Fibroblast of upper back skin (primary cell): ENCODE measurements around the gene IL4R.
"Not testable (repeated sequence)": the region's sequence is repeated elsewhere in the genome, so short reads cannot be mapped to it uniquely, and the experiment has no call there.

Experiments
- DNase-seq: peaks from one replicate; pipeline ENCODE4 v3.0.0-alpha.2; 2013

The IL4R gene

GRCh38 chr16:27385398-27385797, 71.6 kb downstream of the IL4R start:
- no peak for DNase-seq

GRCh38 chr16:27386674-27387073, 72.9 kb downstream of the IL4R start:
- no peak for DNase-seq

GRCh38 chr16:27387724-27388123, 74.0 kb downstream of the IL4R start:
- DNase-seq, result no peak

GRCh38 chr16:27389272-27389961, 75.6 kb downstream of the IL4R start:
- no peak for DNase-seq

GRCh38 chr16:27390151-27390550, 76.4 kb downstream of the IL4R start:
- DNase-seq, result no peak

- DNase-seq, result peak; percentile 78
These were observed 78.9 kb downstream of the IL4R start for GRCh38 chr16:27392671-27393070.

- no peak for DNase-seq
These were observed 80.7 kb downstream of the IL4R start for GRCh38 chr16:27394516-27394915.

- not testable (repeated sequence) for DNase-seq
These were observed 84.6 kb downstream of the IL4R start for GRCh38 chr16:27398341-27398893.

GRCh38 chr16:27398894-27399853, 85.4 kb downstream of the IL4R start:
- DNase-seq, result no peak

GRCh38 chr16:27399969-27400368, 86.2 kb downstream of the IL4R start:
- DNase-seq, result no peak

GRCh38 chr16:27400751-27401620, 87.2 kb downstream of the IL4R start:
- DNase-seq, result peak; percentile 46

- peak; percentile 68 for DNase-seq
These were observed 88.2 kb downstream of the IL4R start, which contains the start of gene IL21R for GRCh38 chr16:27401768-27402568. IL21R (plus strand) TSS chr16:27402174; CDS start chr16:27430072, 27,898 bp downstream.

GRCh38 chr16:27402569-27402963, 88.8 kb downstream of the IL4R start:
- DNase-seq, result no peak

- peak; percentile 17 for DNase-seq
These were observed 89.3 kb downstream of the IL4R start for GRCh38 chr16:27402964-27403600.

GRCh38 chr16:27403601-27403992, 89.8 kb downstream of the IL4R start:
- DNase-seq, result no peak

GRCh38 chr16:27404163-27404823, 90.5 kb downstream of the IL4R start:
- DNase-seq, result no peak

GRCh38 chr16:27405546-27406451, 92.0 kb downstream of the IL4R start:
- peak; percentile 18 for DNase-seq

- DNase-seq, result no peak
These were observed 92.8 kb downstream of the IL4R start for GRCh38 chr16:27406511-27407128.

GRCh38 chr16:27407133-27407532, 93.4 kb downstream of the IL4R start:
- DNase-seq, result no peak
